Neural progenitor cell (in vitro differentiated cells): ENCODE results near the gene NOVA2. TPM values are rescaled to one million over a fixed set of nuclear protein-coding genes. Genes with fewer than 3 reads are reported as not detected.

Experiments
- DNase-seq: peaks from one replicate; pipeline ENCODE4 v3.0.0-alpha.2; 2016; ENCODE audit warnings: low spot score
- H2AFZ ChIP-seq: fragments of 200-600 bp; sonication (generic); replicated peaks from 2 replicates; pipeline ENCODE4 v1.6.1; 2016; ENCODE audit warnings: antibody characterized with exemption
- H3F3A ChIP-seq: fragments of 200-600 bp; sonication (generic); 2 replicates; pipeline ENCODE4 v1.6.1; 2016; ENCODE audit warnings: antibody characterized with exemption, low read depth
- H3K27ac ChIP-seq: fragments of 200-600 bp; sonication (generic); 2 replicates; pipeline ENCODE4 v1.5.1; 2016; ENCODE audit warnings: mild to moderate bottlenecking
- H3K27me3 ChIP-seq: fragments of 200-600 bp; sonication (generic); 2 replicates; pipeline ENCODE4 v1.6.1; 2016; ENCODE audit warnings: mild to moderate bottlenecking, moderate library complexity
- H3K36me3 ChIP-seq: fragments of 200-600 bp; sonication (generic); 2 replicates; pipeline ENCODE4 v1.5.1; 2016
- H3K4me1 ChIP-seq: fragments of 200-600 bp; sonication (generic); 2 replicates; pipeline ENCODE4 v1.6.1; 2016; ENCODE audit warnings: mixed run types
- H3K4me2 ChIP-seq: fragments of 200-600 bp; sonication (generic); 2 replicates; pipeline ENCODE4 v1.6.1; 2016
- H3K4me3 ChIP-seq: fragments of 200-600 bp; sonication (generic); 2 replicates; pipeline ENCODE4 v1.5.1; 2016
- H3K79me2 ChIP-seq: fragments of 200-600 bp; sonication (generic); 2 replicates; pipeline ENCODE4 v1.6.1; 2016; ENCODE audit warnings: low read depth
- H3K9ac ChIP-seq: fragments of 200-600 bp; sonication (generic); 2 replicates; pipeline ENCODE4 v1.6.1; 2016
- H3K9me3 ChIP-seq: fragments of 200-600 bp; sonication (generic); 2 replicates; pipeline ENCODE4 v1.5.1; 2016; ENCODE audit warnings: low read depth
- H4K20me1 ChIP-seq: fragments of 200-600 bp; sonication (generic); 2 replicates; pipeline ENCODE4 v1.6.1; 2016; ENCODE audit warnings: low read depth
- H3K27ac Mint-ChIP-seq: 3 replicates; pipeline ENCODE4 v1.8.0; 2021; ENCODE audit warnings: mixed read lengths
- H3K27me3 Mint-ChIP-seq: 2 replicates; pipeline ENCODE4 v1.8.0; 2022; ENCODE audit warnings: low read depth, mild to moderate bottlenecking, inconsistent platforms, moderate library complexity, mixed read lengths; ENCODE audit not compliant: insufficient read depth
- H3K36me3 Mint-ChIP-seq: 3 replicates; pipeline ENCODE4 v1.8.0; 2021; ENCODE audit warnings: mixed read lengths
- H3K4me1 Mint-ChIP-seq: 3 replicates; pipeline ENCODE4 v1.8.0; 2021; ENCODE audit warnings: mixed read lengths
- H3K4me3 Mint-ChIP-seq: 3 replicates; pipeline ENCODE4 v1.8.0; 2021; ENCODE audit warnings: mild to moderate bottlenecking, moderate library complexity, mixed read lengths
- H3K9me3 Mint-ChIP-seq: 3 replicates; pipeline ENCODE4 v1.8.0; 2020; ENCODE audit warnings: mixed read lengths
- CTCF ChIP-seq: fragments of 200-600 bp; sonication (generic); IDR thresholded peaks from 2 replicates; pipeline ENCODE4 v1.5.1; 2017; ENCODE audit warnings: antibody characterized with exemption, mild to moderate bottlenecking
- EZH2 ChIP-seq: fragments of 200-600 bp; sonication (generic); IDR thresholded peaks from 2 replicates; pipeline ENCODE4 v1.6.1; 2017; ENCODE audit warnings: antibody characterized with exemption, mild to moderate bottlenecking, moderate library complexity
- EZH2phosphoT487 ChIP-seq: fragments of 200-600 bp; sonication (generic); IDR thresholded peaks from 2 replicates; pipeline ENCODE4 v1.6.1; 2017; ENCODE audit warnings: antibody characterized with exemption
- total RNA-seq: library from RNA; depleted of rRNA; stranded (reverse); fragments of >200 nt; gene quantifications from 2 replicates; pipeline ENCODE4 v1.2.3, GENCODE V29; 2015; ENCODE audit warnings: low replicate concordance

The NOVA2 gene
- total RNA-seq, 1 donor from 2014 or later: 3.9 TPM

GRCh38 chr19:46014941-46015686 is 41.4 kb upstream of the NOVA2 start:
- TF ChIP-seq EZH2phosphoT487: no peak
- Histone ChIP-seq H4K20me1 (peaks cover 39% of the 10 kb centered on the region), H3K27me3 (peaks cover 39% of the 10 kb centered on the region), H3K4me3 (peak overlapping the region; percentile 49), H3K36me3 (no peaks in the 10 kb centered on the region), H3K4me2 (peak overlapping the region; percentile 90), H3F3A (peaks cover 29% of the 10 kb centered on the region), H3K9ac (no peak overlapping the region), H3K4me1 (peaks cover 6% of the 10 kb centered on the region), H3K9me3 (no peaks in the 10 kb centered on the region), H3K27ac (no peak overlapping the region), H2AFZ (no peak overlapping the region), H3K79me2 (no peaks in the 10 kb centered on the region)
- Mint-ChIP-seq H3K27ac (no peak overlapping the region), H3K27me3 (peaks cover 18% of the 10 kb centered on the region), H3K9me3 (no peaks in the 10 kb centered on the region), H3K36me3 (peaks cover 2% of the 10 kb centered on the region), H3K4me3 (peak overlapping the region; percentile 78), H3K4me1 (peaks cover 13% of the 10 kb centered on the region)
- DNase-seq: peak; percentile 96

GRCh38 chr19:46014534-46014933 is 40.9 kb upstream of the NOVA2 start:
- Mint-ChIP-seq H3K4me1 (peaks cover 17% of the 10 kb centered on the region), H3K36me3 (no peaks in the 10 kb centered on the region), H3K4me3 (peak overlapping the region; percentile 78), H3K9me3 (no peaks in the 10 kb centered on the region), H3K27ac (no peak overlapping the region), H3K27me3 (peaks cover 20% of the 10 kb centered on the region)
- peaks cover 39% of the 10 kb centered on the region for H3K27me3 ChIP-seq
- peaks cover 6% of the 10 kb centered on the region for H3K4me1 ChIP-seq
- no peak overlapping the region for H3K27ac ChIP-seq
- H3K4me3 ChIP-seq: peak overlapping the region; percentile 49
- no peak overlapping the region for H2AFZ ChIP-seq
- no peak overlapping the region for H3K9ac ChIP-seq
- no peaks in the 10 kb centered on the region for H3K9me3 ChIP-seq
- peaks cover 42% of the 10 kb centered on the region for H4K20me1 ChIP-seq
- H3F3A ChIP-seq: peaks cover 29% of the 10 kb centered on the region
- H3K4me2 ChIP-seq: peak overlapping the region; percentile 90
- H3K36me3 ChIP-seq: no peaks in the 10 kb centered on the region
- no peaks in the 10 kb centered on the region for H3K79me2 ChIP-seq
- TF ChIP-seq EZH2phosphoT487: no peak
- TF ChIP-seq EZH2: no peak
- no peak for TF ChIP-seq CTCF
- DNase-seq: no peak

- H3F3A ChIP-seq: peaks cover 13% of the 10 kb centered on the region
- Mint-ChIP-seq H3K4me1 (peaks cover 23% of the 10 kb centered on the region), H3K27me3 (peaks cover 11% of the 10 kb centered on the region), H3K36me3 (peaks cover 5% of the 10 kb centered on the region), H3K27ac (no peak overlapping the region), H3K9me3 (no peaks in the 10 kb centered on the region), H3K4me3 (peak overlapping the region; percentile 56)
- H3K4me1 ChIP-seq: no peaks in the 10 kb centered on the region
- TF ChIP-seq EZH2phosphoT487: no peak
- TF ChIP-seq CTCF: peak; percentile 86
- no peaks in the 10 kb centered on the region for H3K9me3 ChIP-seq
- no peak overlapping the region for H3K27ac ChIP-seq
- no peaks in the 10 kb centered on the region for H3K36me3 ChIP-seq
- no peak overlapping the region for H3K4me2 ChIP-seq
- H2AFZ ChIP-seq: peak overlapping the region; percentile 50
- peaks cover 13% of the 10 kb centered on the region for H4K20me1 ChIP-seq
- H3K27me3 ChIP-seq: peaks cover 19% of the 10 kb centered on the region
- no peaks in the 10 kb centered on the region for H3K79me2 ChIP-seq
- H3K9ac ChIP-seq: no peak overlapping the region
- H3K4me3 ChIP-seq: no peak overlapping the region
- DNase-seq: peak; percentile 79
Observed at GRCh38 chr19:46009530-46010510, 36.2 kb upstream of the NOVA2 start.
